ENCODE results near the gene LCT.

The LCT gene

GRCh38 chr2:135849087-135849486 lies 12.1 kb upstream of the LCT start:
- TF ChIP-seq ZNF8 (CRISPR knock-in tag; IDR thresholded peaks at IDR 0.05), result no peak
- no peak for TF ChIP-seq ZNF70 (CRISPR knock-in tag; IDR thresholded peaks at IDR 0.05)
- no peak for TF ChIP-seq TCF4 (CRISPR knock-in tag; IDR thresholded peaks at IDR 0.05; ENCODE audit: borderline replicate concordance)
- TF ChIP-seq CSDC2 (CRISPR knock-in tag; IDR thresholded peaks at IDR 0.05), result no peak
- no peak for TF ChIP-seq ESRRG (CRISPR knock-in tag; IDR thresholded peaks at IDR 0.05)
- no peak for TF ChIP-seq PATZ1 (CRISPR knock-in tag; IDR thresholded peaks at IDR 0.05; ENCODE audit: borderline replicate concordance)
- no peak for ATAC-seq

GRCh38 chr2:135845997-135846396 lies 9.0 kb upstream of the LCT start:
- ATAC-seq, result no peak
- TF ChIP-seq ZNF70 (CRISPR knock-in tag; IDR thresholded peaks at IDR 0.05) (no peak), ESRRG (CRISPR knock-in tag; IDR thresholded peaks at IDR 0.05) (no peak), CSDC2 (CRISPR knock-in tag; IDR thresholded peaks at IDR 0.05) (no peak), RARB (CRISPR knock-in tag; IDR thresholded peaks at IDR 0.05) (no peak), GLIS3 (CRISPR knock-in tag; IDR thresholded peaks at IDR 0.05) (no peak), PATZ1 (CRISPR knock-in tag; IDR thresholded peaks at IDR 0.05; ENCODE audit: borderline replicate concordance) (no peak), OSR1 (CRISPR knock-in tag; IDR thresholded peaks at IDR 0.05) (no peak), ARNTL (CRISPR knock-in tag; IDR thresholded peaks at IDR 0.05; ENCODE audit: borderline replicate concordance, low read depth) (no peak), TOX (CRISPR knock-in tag; IDR thresholded peaks at IDR 0.05; ENCODE audit: borderline replicate concordance) (no peak), ZNF565 (CRISPR knock-in tag; conservative IDR thresholded peaks at IDR 0.05; ENCODE audit: low read depth) (no peak), CREB5 (CRISPR knock-in tag; IDR thresholded peaks at IDR 0.05; ENCODE audit: low read depth) (no peak), PPARA (CRISPR knock-in tag; IDR thresholded peaks at IDR 0.05; ENCODE audit: borderline replicate concordance) (no peak), ZFP3 (CRISPR knock-in tag; IDR thresholded peaks at IDR 0.05) (no peak), TSHZ2 (CRISPR knock-in tag; IDR thresholded peaks at IDR 0.05) (no peak), POU6F1 (CRISPR knock-in tag; IDR thresholded peaks at IDR 0.05; ENCODE audit: borderline replicate concordance, low read depth) (no peak), ZC3H10 (CRISPR knock-in tag; IDR thresholded peaks at IDR 0.05) (no peak)

- no peak for ATAC-seq
- TF ChIP-seq ISL1 (CRISPR knock-in tag; IDR thresholded peaks at IDR 0.05), result no peak
- no peak for TF ChIP-seq GLIS3 (CRISPR knock-in tag; IDR thresholded peaks at IDR 0.05)
- TF ChIP-seq TCF4 (CRISPR knock-in tag; IDR thresholded peaks at IDR 0.05; ENCODE audit: borderline replicate concordance), result no peak
- TF ChIP-seq OSR1 (CRISPR knock-in tag; IDR thresholded peaks at IDR 0.05), result no peak
- TF ChIP-seq CREB5 (CRISPR knock-in tag; IDR thresholded peaks at IDR 0.05; ENCODE audit: low read depth), result no peak
- TF ChIP-seq ZFP30 (CRISPR knock-in tag; IDR thresholded peaks at IDR 0.05), result no peak
- TF ChIP-seq ZNF70 (CRISPR knock-in tag; IDR thresholded peaks at IDR 0.05), result no peak
- no peak for TF ChIP-seq RARB (CRISPR knock-in tag; IDR thresholded peaks at IDR 0.05)
- no peak for TF ChIP-seq TSHZ2 (CRISPR knock-in tag; IDR thresholded peaks at IDR 0.05)
- no peak for TF ChIP-seq CSDC2 (CRISPR knock-in tag; IDR thresholded peaks at IDR 0.05)
- TF ChIP-seq POU6F1 (CRISPR knock-in tag; IDR thresholded peaks at IDR 0.05; ENCODE audit: borderline replicate concordance, low read depth), result no peak
- no peak for TF ChIP-seq SNAI2 (CRISPR knock-in tag; IDR thresholded peaks at IDR 0.05)
Measured at GRCh38 chr2:135845257-135845656, 8.3 kb upstream of the LCT start.
